LNCaP clone FGC (cell line): ENCODE results near the gene TCERG1L.

Experiments used
- DNase-seq: peaks from one replicate; pipeline ENCODE4 v3.0.0-alpha.2; 2011; ENCODE audit warnings: low read depth
- H3K4me3 ChIP-seq: 2 replicates; pipeline ENCODE4 v1.5.1; 2011; ENCODE audit warnings: mild to moderate bottlenecking, low read depth, low read length, control low read depth
- TF ChIP-seq, protein P1 (sequence below): IDR thresholded peaks from 2 replicates; pipeline ENCODE4 v1.5.1; 2012; ENCODE audit warnings: mild to moderate bottlenecking; ENCODE audit not compliant: control insufficient read depth, insufficient read depth; ENCODE audit errors: extremely low read depth

The TCERG1L gene

DNA sequence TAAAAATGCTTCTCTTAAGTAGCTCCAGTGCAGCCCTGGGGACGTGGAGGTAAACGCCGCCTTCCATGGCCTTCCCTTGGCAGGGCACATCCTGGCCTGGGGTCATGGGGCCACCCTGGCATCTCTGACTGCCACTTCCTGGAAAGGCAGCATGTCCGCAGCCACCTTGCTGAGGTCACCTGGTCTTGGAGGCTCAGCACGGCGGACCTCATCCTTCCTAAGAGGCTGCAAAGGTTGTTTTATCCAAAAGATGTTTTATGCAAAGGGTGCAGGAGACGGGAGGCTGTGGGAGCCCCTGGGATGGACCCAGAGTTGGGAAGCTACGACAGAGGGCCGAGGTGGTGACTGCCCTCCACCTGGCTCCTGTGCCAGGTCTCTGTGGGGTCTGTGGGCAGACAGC, 106.0 kb downstream of the TCERG1L start:
- TF ChIP-seq, protein P1, sequence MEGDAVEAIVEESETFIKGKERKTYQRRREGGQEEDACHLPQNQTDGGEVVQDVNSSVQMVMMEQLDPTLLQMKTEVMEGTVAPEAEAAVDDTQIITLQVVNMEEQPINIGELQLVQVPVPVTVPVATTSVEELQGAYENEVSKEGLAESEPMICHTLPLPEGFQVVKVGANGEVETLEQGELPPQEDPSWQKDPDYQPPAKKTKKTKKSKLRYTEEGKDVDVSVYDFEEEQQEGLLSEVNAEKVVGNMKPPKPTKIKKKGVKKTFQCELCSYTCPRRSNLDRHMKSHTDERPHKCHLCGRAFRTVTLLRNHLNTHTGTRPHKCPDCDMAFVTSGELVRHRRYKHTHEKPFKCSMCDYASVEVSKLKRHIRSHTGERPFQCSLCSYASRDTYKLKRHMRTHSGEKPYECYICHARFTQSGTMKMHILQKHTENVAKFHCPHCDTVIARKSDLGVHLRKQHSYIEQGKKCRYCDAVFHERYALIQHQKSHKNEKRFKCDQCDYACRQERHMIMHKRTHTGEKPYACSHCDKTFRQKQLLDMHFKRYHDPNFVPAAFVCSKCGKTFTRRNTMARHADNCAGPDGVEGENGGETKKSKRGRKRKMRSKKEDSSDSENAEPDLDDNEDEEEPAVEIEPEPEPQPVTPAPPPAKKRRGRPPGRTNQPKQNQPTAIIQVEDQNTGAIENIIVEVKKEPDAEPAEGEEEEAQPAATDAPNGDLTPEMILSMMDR, result no peak
- no peak for DNase-seq
- H3K4me3 ChIP-seq, result no peak overlapping the region

DNA sequence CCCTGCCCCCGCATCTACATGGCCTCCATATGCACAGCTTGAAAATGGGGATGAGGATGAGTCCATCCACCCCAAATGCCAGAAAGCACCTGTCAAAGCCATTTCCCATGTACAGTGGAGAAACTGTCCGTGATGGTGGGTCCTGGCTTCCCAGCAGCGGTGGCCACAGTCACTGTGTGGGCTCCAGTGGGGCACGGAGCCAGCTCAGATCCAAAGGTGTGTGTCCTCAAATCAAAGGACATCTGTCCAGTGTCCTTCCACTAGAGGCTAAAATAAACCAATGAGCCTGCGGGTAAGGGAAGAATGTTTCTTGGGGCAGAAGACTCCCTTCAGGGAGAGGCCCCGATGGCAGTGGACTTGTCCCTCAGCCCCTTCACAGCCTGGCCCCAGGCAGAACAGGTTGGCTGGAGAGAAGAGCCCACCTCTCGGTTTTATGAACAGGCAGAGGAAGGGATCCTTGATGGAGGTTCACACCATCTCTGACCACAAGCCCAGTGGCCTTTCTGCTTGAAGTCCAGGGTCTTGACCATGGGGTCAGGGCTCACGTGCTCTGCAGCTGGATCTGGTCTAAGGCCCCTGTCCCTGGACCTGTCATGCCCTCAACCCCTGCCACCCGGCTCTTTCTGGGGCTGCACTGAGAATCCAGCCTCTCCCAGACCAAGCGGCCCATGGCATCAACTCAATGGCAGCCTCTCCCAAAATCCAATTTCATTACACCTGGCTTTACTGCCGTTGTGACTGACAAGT, 106.9 kb downstream of the TCERG1L start:
- DNase-seq, result no peak
- TF ChIP-seq, protein P1, result no peak
- no peak overlapping the region for H3K4me3 ChIP-seq

DNA sequence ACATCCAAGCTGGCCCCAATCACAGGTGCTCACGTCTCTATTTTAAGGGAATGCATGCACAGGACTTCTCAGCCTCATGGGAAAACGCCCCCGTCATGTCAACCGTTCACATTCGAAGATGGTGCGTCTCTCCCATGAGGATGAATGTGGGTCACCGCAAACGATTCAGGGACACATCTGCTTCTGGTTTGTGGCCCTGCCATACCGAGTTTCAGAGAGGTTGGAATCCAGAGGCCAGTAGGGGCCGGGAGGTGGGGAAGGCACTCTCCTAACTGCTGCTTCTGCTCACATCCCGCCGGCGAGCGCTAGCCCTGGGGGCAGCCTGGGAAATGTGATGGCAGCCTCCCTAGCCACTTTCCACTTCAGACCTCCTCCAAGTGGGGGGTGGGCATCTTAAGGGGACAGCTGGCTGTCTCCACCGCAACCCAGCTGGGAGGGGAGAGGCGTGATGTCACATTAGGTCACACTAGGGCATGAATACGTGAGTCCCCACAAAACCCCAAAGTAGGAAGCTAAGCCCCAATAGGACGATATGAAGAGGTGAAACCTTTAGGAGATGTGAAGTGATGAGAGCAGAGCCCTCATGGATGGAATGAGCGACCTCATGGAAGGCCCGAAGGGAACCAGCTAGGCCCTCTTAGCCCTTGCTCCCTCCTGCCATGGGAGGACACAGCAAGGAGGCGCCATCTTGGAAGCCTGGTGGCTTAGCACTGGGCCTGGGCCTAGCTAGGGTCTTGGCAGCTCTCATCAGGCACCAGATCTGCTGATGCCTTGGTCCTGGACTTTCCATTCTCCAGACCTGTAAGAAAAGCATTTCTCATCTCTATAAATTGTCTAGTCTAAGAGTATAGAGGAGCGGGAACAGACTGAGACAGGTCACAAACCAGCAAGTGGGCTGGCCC, 107.8 kb downstream of the TCERG1L start:
- TF ChIP-seq, protein P1, result no peak
- DNase-seq, result no peak
- H3K4me3 ChIP-seq, result no peak overlapping the region

DNA sequence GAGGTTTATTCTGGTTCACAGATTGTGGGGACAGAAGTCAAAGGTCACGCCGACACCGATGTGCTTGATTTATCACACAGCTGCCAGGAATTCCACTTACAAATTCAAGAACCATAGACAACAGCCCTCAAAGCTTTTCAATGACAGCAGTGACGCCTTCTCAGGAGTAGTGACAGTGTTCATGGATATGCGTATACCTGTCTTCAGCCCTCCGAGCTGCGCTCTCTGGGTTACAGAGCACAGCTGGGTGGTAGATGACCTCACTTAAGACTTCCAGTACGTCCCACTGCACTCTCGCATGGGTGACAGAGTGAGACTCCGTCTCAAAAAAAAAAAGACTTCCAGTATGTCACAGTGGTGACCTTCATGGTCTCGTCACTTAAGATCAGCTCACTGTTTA, 108.5 kb downstream of the TCERG1L start:
- no peak for DNase-seq
- no peak overlapping the region for H3K4me3 ChIP-seq
- TF ChIP-seq, protein P1, result no peak

DNA sequence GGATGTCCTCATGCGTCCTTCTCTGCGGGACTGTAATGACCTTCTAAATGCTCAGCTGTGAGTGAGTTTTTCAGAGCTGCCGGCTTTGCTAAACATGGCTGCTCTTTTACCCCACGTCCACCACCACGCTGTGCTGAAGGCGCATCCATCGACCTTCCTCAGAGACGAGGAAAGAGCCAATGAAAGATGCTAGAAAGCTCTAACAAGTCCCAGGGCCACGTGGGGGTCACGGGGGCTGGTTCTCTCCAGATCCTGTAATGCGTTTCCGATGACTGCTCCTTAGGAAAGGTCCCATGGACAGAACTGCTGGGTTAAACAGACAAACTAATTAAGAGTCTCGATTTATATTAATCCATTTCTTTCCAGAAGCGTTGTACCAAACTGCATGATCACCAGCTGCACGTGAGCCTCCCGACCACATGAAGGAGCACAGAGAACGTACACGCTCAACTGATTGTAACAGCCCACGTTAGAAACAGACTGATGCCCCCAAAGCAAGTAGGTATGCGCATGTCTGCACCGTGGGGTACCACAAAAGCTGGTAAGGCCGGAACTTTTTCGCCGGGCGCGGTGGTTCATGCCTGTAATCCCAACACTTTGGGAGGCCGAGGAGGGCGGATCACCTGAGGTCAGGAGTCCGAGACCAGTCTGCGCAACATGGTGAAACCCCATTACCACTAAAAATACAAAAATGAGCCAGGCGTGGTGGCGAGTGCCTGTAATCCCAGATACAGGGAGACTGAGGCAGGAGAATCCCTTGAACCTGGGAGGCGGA, 109.6 kb downstream of the TCERG1L start:
- DNase-seq, result no peak
- no peak overlapping the region for H3K4me3 ChIP-seq
- TF ChIP-seq, protein P1, result no peak

DNA sequence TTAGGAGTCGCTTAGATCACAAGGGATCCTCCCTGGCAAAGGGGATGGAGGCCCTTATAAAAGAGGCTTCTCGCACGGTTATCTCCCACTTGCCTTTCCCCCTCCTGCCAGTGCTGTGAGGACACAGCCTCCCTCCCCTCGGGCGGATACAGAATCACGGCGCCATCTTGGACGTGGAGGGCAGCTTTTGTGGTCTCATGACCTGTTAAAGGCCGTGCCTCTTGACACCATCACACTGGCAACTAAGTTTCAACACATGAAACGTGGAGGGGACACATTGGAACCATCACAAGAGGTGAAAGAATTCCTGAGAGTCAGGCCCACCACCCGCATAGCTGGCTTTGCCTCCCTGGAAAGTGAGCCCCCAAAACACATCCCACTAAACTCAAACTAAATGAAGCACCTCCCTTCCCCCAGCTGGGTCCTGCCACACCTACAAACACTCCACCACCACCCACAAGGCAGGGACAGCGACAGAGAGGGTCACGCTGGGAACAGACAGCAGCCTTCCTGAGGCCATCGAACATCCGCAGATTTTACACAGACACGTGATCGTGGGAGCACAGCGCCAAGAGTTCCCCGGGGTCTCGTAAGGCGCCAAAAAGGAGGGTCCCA, 110.6 kb downstream of the TCERG1L start:
- no peak for DNase-seq
- H3K4me3 ChIP-seq, result no peak overlapping the region
- TF ChIP-seq, protein P1, result no peak
